AG08395 (cell line): ENCODE results near the gene SIM2.

Experiments used
- DNase-seq: peaks from one replicate; pipeline ENCODE4 v3.0.0; 2012; ENCODE audit warnings: mixed read lengths, low spot score

SIM2 gene

DNA sequence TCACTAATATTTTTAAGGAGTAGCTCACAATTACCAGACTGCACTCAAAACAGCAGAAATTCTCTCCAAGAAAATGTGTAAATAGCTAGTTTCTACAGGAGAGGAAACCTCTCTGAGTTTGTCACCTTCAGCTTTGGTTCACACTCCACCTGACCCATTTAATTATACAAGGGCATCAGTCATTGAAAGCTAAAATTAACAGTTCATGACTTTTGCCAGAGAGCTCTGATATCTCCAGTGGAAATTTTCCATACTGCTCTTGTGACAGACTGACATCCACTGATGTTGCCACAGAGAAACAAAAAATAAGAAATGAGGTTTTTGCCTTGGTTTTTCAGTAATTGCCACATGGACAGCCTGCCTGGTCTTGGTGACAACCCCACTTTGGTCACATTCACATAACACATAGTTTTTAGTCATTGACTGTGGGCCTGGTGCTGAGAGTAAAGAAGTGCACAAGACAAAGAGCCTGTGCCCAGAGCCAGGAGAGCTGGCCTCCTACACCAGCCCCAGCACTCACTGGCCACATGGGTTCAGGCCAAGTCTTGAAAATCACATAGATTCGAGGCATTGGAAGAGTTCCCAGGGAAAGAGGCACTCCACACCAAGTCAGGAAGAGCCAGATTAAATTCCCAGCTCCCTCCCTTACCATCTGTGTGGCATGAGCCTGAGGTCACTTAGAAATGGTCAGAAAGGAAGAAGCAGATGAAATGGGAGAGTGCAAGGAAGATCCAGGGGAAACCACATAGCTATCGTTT, 13.8 kb upstream of the SIM2 start:
- DNase-seq = no peak

DNA sequence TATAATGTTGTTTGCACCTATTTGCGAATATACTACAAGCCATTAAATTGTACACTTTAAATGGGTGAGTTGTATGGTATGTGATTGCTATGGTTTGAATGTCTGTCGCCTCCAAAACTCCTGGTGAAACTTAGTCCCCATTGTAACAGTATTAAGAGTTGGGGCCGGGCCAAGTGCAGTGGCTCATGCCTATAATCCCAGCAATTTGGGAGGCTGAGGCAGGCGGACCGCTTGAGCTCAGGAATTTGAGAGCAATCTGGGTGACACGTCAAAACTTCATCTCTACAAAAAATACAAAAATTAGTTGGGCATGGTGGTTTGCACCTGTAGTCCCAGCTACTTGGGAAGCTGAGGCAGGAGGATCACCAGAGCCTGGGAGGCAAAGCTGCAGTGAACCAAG, 12.0 kb upstream of the SIM2 start:
- no peak for DNase-seq

DNA sequence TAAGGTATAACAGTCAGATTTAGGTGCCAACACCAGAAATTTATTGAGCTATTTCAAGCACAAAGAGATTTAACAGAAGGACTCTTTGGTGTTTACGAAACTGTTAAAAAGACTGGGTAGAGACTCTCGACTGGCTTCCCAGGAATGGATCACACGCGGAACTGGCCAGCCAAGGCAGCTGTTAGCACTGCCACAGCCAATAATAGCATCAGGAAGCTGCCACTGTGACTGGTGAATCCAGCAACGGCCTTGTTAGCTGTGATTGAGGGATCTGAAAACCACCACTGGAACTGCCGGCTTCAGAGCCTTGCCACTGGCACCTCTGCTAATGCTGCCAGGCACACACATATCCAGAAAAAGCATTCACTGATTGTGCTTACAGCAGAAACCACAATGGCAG, 10.6 kb upstream of the SIM2 start:
- no peak for DNase-seq

GRCh38 chr21:36689324-36689723, 9.6 kb upstream of the SIM2 start:
- no peak for DNase-seq

- DNase-seq = no peak
Measured at GRCh38 chr21:36690628-36691554, 8.0 kb upstream of the SIM2 start.

DNA sequence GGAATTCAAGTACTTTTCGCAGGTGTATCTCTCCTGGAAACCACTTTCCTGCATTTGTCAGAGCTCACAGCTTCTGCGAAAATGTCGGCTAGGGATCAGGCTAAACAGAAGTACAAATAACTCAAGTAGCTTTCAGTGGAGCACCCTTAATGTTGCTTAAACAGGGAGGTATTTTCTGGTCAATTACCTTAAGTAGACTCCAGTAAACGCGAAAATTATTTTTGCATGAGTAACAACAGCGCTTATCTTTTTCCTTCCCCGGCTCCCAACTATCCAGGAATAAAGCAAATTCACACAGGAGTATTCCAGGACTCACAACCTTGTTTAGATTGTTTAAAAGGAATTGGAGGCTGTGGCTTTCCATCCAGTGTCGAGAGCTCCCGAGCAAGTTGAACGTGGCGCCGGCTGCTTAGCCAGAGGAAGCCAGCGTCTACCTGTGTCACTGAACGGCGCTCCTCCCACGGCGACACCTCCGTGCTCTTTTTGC, 7.3 kb upstream of the SIM2 start:
- DNase-seq = no peak

DNA sequence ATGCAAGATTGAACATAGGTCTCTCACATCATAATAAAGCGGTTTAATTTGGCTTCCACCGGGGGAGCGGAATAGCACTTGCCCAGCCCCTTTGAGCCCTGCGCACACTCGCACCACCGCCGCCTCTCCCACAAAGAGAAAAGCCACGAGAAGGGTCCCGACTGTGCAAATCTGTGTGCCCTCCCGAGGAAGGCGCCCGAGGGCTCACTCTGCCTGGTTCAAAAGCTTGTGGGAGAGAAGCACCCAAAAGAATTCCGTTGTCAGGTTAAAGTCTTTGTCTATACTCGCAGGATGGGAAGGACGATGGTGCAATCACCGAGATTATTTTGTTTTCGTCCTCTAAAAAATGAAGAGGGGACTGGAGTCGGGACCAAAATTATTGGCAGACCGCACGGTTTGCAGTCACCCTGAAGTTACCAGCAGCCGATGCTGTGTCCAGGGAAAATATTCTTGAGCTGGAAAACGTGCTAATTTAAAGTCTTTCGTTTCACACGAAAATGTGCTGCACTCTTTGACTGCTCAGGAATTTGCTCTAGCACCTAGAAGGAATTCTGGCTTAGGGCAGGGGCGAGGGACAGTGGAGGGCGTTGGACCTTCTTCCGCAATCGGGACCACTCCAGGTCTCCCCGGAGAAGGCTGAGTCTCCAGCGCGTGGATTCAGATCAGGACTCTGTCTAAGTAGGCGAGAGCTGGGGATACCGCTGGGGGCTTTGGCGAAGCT, 6.6 kb upstream of the SIM2 start:
- no peak for DNase-seq

DNA sequence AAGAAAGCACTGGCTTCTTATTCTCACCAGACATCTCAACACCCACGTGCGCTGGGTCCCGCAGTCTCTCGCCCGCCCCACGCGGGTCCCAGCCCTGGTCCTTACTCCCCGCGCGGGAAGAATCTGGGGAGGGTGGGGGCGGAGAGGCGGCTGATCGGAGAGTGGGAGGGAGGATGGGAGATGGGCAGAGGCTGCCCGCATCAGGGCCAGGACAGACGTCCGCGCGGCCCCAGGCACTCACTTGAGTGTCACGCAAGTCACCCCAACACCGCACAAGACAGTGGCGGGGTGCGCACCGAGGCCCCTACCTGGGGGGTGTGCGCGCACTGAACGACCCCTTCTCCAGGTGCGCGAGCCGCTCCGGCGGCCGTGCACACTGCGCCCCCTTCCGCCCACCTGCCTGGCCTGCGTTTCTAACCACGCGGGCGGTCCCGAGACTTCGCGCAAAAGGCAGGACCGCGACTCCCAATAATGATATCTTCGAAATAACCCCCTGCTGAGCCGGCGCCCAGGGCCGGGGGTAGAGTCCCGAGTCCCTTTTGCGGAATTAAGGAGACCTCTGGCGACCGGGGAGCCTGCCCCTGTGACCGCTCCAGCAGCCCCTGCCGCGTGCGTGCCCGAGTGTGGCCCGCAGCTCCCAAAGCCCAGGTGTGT, 6.0 kb upstream of the SIM2 start:
- no peak for DNase-seq

GRCh38 chr21:36693489-36694030, 5.4 kb upstream of the SIM2 start:
- no peak for DNase-seq

GRCh38 chr21:36694031-36694515, 4.8 kb upstream of the SIM2 start:
- no peak for DNase-seq

GRCh38 chr21:36694593-36695282, 4.2 kb upstream of the SIM2 start:
- DNase-seq = no peak

DNA sequence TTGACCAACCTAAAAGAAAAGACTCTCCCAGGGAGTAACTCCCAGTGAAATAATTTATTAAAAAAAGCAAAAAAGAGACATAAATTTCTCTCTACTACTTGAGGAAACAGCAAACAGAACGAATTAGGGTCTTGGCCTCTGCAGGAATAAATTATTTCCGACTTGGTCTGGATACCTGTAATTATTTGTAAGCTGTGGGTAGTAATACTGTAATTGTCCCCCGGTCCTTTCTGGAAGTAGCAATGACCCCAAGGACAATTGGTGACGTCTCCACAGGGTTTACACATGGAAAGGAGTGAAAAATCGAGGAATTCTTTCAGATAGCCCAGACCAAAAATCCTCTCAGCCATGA, 3.7 kb upstream of the SIM2 start:
- no peak for DNase-seq

DNA sequence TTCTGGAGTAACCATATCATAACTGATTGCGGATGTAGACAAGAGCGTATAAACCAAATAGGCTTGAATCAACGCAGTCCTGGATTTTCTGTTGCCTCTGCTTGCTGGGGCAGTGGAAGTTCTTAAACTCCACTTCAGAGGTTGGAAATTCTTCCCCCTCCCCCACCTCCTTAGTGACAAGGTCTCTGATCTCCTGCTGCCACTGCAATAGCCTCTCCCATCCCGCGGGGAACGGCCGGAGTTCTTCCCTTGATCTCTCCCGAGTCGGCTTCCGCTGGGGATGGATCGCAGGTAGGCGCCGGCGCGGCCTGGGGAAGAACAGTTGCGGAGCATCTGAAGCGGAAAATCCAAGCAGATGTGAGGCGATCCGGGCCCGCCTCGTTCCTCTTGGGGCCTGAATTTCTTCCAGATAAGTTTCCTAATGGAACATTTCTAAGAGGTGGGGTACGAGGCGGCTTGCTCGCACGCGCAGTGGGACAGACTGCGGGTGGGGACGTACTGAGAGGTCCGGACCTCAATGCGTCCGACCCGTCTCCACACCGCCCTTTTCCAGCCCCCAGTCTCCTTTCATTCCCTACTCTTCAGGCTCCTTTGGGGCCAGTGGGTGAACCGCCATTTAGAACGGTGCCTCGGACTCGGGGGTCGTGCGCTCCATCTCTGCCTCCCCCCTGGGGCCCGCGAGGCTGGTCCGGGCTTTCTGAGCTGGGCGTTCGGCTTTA, 3.1 kb upstream of the SIM2 start:
- DNase-seq = no peak

DNA sequence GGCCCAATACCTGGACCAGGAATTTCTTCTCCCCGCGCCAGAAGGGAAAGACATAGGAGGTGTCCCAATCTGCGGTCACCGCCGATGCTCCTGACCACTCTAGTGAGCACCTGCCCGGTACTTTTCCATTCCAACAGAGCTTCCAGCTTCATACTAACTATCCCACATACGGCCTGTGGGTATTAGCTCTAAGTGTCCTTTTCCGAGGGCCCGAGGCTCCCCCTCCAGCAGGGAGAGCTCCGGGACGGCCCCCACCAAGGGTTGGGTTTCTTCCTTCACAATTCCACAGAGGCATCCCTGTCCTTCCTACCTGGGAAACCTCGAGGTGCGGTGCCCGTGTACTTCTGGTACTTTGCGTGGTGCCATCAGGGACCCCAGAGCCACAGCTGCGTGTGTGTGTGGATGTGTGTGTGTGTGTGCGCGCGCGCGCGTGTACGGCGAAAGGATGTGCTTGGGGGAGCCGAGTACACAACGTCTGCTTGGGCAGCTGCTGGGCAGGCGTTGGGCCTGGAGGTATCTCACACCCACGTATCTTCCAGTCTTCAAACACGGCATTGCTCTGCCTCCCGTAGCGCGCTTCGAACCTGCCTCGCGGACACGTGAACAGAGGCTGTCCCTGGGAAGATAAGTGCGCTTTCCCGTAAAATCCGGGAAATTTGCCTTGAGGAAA, 2.4 kb upstream of the SIM2 start:
- no peak for DNase-seq

DNA sequence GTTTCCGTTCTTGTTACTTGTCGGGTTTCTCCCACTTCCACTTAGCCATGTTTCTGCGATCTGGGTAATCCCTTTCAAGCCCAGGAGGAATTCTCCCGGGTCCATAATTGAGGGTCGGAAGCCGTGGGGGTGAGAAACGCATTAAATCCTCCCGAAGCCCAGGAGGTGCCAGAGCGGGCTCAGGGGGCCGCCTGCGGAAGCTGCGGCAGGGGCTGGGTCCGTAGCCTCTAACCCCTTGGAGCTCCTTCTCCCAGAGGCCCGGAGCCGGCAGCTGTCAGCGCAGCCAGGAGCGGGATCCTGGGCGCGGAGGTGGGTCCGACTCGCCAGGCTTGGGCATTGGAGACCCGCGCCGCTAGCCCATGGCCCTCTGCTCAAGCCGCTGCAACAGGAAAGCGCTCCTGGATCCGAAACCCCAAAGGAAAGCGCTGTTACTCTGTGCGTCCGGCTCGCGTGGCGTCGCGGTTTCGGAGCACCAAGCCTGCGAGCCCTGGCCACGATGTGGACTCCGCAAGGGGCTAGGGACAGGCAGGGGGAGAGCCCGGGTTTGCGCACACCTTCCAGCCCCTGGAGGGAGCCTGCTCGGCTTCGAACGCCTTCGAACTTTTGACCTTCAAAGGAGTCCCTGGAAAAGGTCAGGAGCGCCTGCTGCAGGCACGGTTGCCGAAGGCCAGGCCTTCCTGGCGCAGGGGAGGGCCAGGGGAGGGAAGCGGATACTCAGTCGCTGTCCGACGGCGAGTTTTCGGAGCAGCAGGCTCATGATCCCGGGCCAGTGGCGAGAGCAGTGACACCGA, 1.7 kb upstream of the SIM2 start:
- no peak for DNase-seq

DNA sequence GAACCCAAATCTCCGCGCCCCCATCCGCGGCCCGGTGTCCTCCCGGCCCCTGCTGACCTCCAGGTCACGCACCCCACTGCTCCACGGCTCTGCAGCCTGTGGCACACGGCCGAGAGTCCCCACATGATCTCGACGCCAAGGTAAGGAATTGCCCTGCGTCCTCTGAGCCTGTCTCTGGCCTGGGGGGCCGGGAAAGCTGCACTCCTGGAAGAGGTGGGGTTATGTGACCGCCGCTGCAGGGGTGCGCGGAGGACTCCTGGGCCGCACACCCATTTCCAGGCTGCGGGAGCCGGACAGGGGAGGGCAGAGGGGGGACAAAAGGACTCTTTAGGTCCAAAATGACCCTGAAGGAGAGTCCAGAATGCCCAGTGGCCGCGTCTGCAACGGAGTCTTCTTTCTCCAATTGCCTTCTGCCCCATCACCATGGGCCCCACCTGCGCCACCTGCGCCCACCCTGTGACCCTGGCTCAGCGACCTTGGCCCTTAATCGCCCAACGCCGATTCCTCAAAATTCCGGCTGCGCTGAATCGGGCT, 997 bp upstream of the SIM2 start:
- DNase-seq = no peak

GRCh38 chr21:36698385-36698980, 432 bp upstream of the SIM2 start:
- no peak for DNase-seq
